Endothelial cell of umbilical vein (primary cell): ENCODE measurements around the gene STIM1. TPM values are rescaled to one million over a fixed set of nuclear protein-coding genes. Genes with fewer than 3 reads are reported as not detected.

Experiments
- BruUV-seq: library from RNA; stranded (reverse); fragments of 400-500 nt; replicated peaks from 2 replicates; lab custom pipeline; 2021; lab: Mats Ljungman, UMichigan
- CTCF ChIA-PET: fragments of 300-600, 350-600 bp; sonication (Branson Sonifier 250); formaldehyde crosslinking; loops from one replicate; lab custom pipeline; 2021; ENCODE audit warnings: antibody characterized with exemption, inconsistent platforms; lab: Charles Lee
- POLR2A ChIA-PET: fragments of 300-600, 350-600 bp; sonication (Branson Sonifier 250); formaldehyde crosslinking; loops from one replicate; lab custom pipeline; 2021; ENCODE audit warnings: antibody characterized with exemption, inconsistent platforms; lab: Charles Lee
- DNase-seq: peaks from one replicate; pipeline ENCODE4 v3.0.0-alpha.2; 2011; ENCODE audit warnings: low read depth, low spot score
- FAIRE-seq: peaks from 2 replicates; lab custom pipeline; 2011; peaks lifted over from hg19 to GRCh38; lab: Jason Lieb, UNC
- H2AFZ ChIP-seq: 2 replicates; pipeline ENCODE4 v1.6.0; 2012; ENCODE audit warnings: low read depth, low read length, control low read depth, inconsistent platforms
- H3K27ac ChIP-seq: 2 replicates; pipeline ENCODE4 v1.5.1; 2011; ENCODE audit warnings: low read depth, mild to moderate bottlenecking, control low read depth, low read length, moderate library complexity; ENCODE audit not compliant: insufficient read depth
- H3K27me3 ChIP-seq, 2 experiments: 2 replicates each; pipeline versions ENCODE4 v1.6.0 to v1.6.1; 2011; ENCODE audit warnings: low read length in 2 of 2, mixed read lengths in 1 of 2; ENCODE audit not compliant: control insufficient read depth in 2 of 2, insufficient read depth in 2 of 2
- H3K36me3 ChIP-seq, 2 experiments: 2 replicates in 1 of 2; 3 replicates in 1 of 2; pipeline ENCODE4 v1.5.1; 2011; ENCODE audit warnings: low read length in 2 of 2, mild to moderate bottlenecking in 1 of 2, moderate library complexity in 1 of 2; ENCODE audit not compliant: control insufficient read depth in 2 of 2, insufficient read depth in 2 of 2; ENCODE audit errors: extremely low read depth in 1 of 2
- H3K4me1 ChIP-seq: 3 replicates; pipeline ENCODE4 v1.5.1; 2011; ENCODE audit warnings: mild to moderate bottlenecking, low read length; ENCODE audit not compliant: control insufficient read depth, insufficient read depth; ENCODE audit errors: extremely low read depth
- H3K4me2 ChIP-seq: 2 replicates; pipeline ENCODE4 v1.6.1; 2011; ENCODE audit warnings: low read length, control low read depth, mixed read lengths; ENCODE audit not compliant: insufficient read depth
- H3K4me3 ChIP-seq, 3 experiments: fragments of 200-600 bp in 1 of 3; sonication (generic), shearing (Covaris generic) in 1 of 3; replicated peaks in 1 of 3; 2 replicates each; pipeline ENCODE4 v1.5.1; 2011 to 2016; ENCODE audit warnings: control low read depth in 3 of 3, low read length in 3 of 3, mild to moderate bottlenecking in 2 of 3, inconsistent platforms in 1 of 3, low read depth in 1 of 3, moderate library complexity in 1 of 3; ENCODE audit not compliant: insufficient read depth in 1 of 3
- H3K79me2 ChIP-seq: 2 replicates; pipeline ENCODE4 v1.6.0; 2012; ENCODE audit warnings: low read length, inconsistent platforms; ENCODE audit not compliant: control insufficient read depth, insufficient read depth
- H3K9ac ChIP-seq: replicated peaks from 2 replicates; pipeline ENCODE3; 2011; ENCODE audit warnings: low read length, control low read depth; ENCODE audit not compliant: insufficient read depth; ENCODE audit errors: extremely low read depth
- H3K9me1 ChIP-seq: replicated peaks from 3 replicates; pipeline ENCODE4 v1.6.0; 2011; ENCODE audit warnings: mild to moderate bottlenecking, low read length; ENCODE audit not compliant: control insufficient read depth, insufficient read depth; ENCODE audit errors: extremely low read depth
- H3K9me3 ChIP-seq: replicated peaks from 2 replicates; pipeline ENCODE4 v1.5.1; 2012; ENCODE audit warnings: low read length, inconsistent platforms; ENCODE audit not compliant: control insufficient read depth, insufficient read depth
- H4K20me1 ChIP-seq: replicated peaks from 2 replicates; pipeline ENCODE3; 2011; ENCODE audit warnings: mild to moderate bottlenecking, low read length; ENCODE audit not compliant: control insufficient read depth, insufficient read depth; ENCODE audit errors: extremely low read depth
- EZH2 ChIP-seq: IDR thresholded peaks from 2 replicates; pipeline ENCODE4 v1.6.1; 2012; ENCODE audit warnings: borderline replicate concordance, low read depth, mild to moderate bottlenecking, moderate library complexity, low read length, inconsistent platforms; ENCODE audit not compliant: severe bottlenecking
- FOS ChIP-seq: IDR thresholded peaks from 2 replicates; pipeline ENCODE4 v1.6.1; 2011; ENCODE audit warnings: mild to moderate bottlenecking, low read length, moderate library complexity, borderline replicate concordance; ENCODE audit not compliant: insufficient read depth
- MAX ChIP-seq: IDR thresholded peaks from 2 replicates; pipeline ENCODE4 v1.6.1; 2011; ENCODE audit not compliant: insufficient read depth, insufficient read length
- MYC ChIP-seq: IDR thresholded peaks from one replicate; pipeline ENCODE4 v1.6.1; 2011; ENCODE audit warnings: mild to moderate bottlenecking, low read depth, low read length
- dilution Hi-C: fragments of 300-500 bp; cut with MboI; formaldehyde crosslinking; loops from one replicate; pipeline ENCODE4 v1.15.0; 2019; ENCODE audit warnings: low sequenced_read_pairs; ENCODE audit not compliant: extremely low pct_ligation_motif_present
- intact Hi-C: fragments of 100-400 bp; cut with micrococcal nuclease; formaldehyde crosslinking; loops from one replicate; pipeline ENCODE4 v1.10.0; 2022
- polyA plus RNA-seq, 4 experiments: library from polyadenylated mRNA; depleted of rRNA in 3 of 4; stranded (reverse) in 3 of 4; unstranded in 1 of 4; fragments of >200 nt; gene quantifications; 2 replicates each; pipeline versions ENCODE4 v1.2.1 to v1.2.3, GENCODE V29; 2011 to 2012; ENCODE audit warnings: missing spikeins in 1 of 4
- total RNA-seq: library from RNA; stranded (reverse); gene quantifications from 2 replicates; pipeline ENCODE4 v1.2.3, GENCODE V29; 2021

The STIM1 gene
- total and polyA plus RNA-seq, 2 donors (not counting 3 experiments of a cell fraction or from before 2014, with no cell fraction given) = 32.7 to 33.4 TPM

GRCh38 chr11:3820971-3821370 lies 34.5 kb upstream of the STIM1 start:
- TF ChIP-seq FOS (no peak), MYC (no peak)
- BruUV-seq = no TSS peak
- Histone ChIP-seq H3K4me2 (no peak overlapping the region), H2AFZ (no peak overlapping the region), H3K27ac (no peak overlapping the region), H3K9me3 (no peaks in the 10 kb centered on the region), H3K9me1 (no peaks in the 10 kb centered on the region), H3K9ac (no peak overlapping the region), H3K4me1 (no peaks in the 10 kb centered on the region), H4K20me1 (no peaks in the 10 kb centered on the region), H3K4me3 (no peak overlapping the region), H3K27me3 (no peaks in the 10 kb centered on the region), H3K36me3 (peaks cover 2 to 4% of the 10 kb centered on the region in 2 experiments), H3K79me2 (no peaks in the 10 kb centered on the region)
- dilution Hi-C loops = no loop called here
- ChIA-PET CTCF (interaction anchor here (0.9 to 3.8 kb wide), 5 partner anchors 13 to 237 kb away, joined by 3 to 30 read pairs (median 5); partner anchors contain the start of genes PGAP2, RHOG and STIM1), POLR2A (no interaction called here)
- intact Hi-C loops = no loop called here
- DNase-seq (no peak), FAIRE-seq (no peak)

GRCh38 chr11:3822312-3822711 lies 33.2 kb upstream of the STIM1 start:
- no peaks in the 10 kb centered on the region for H3K4me1 ChIP-seq
- no peak overlapping the region for H2AFZ ChIP-seq
- H3K9me1 ChIP-seq = no peaks in the 10 kb centered on the region
- BruUV-seq = no TSS peak
- ChIA-PET POLR2A (no interaction called here), CTCF (interaction anchor here (2.1 to 2.9 kb wide), 2 partner anchors 14 to 20 kb away, joined by 14 to 17 read pairs; partner anchors contain the start of genes PGAP2 and RHOG)
- no peak overlapping the region for H3K4me2 ChIP-seq
- H3K27ac ChIP-seq = no peak overlapping the region
- dilution Hi-C loops = no loop called here
- TF ChIP-seq MYC (no peak), MAX (no peak), EZH2 (no peak)
- FAIRE-seq (no peak), DNase-seq (no peak)
- intact Hi-C loops = no loop called here
- H3K36me3 ChIP-seq = peaks cover 2 to 11% of the 10 kb centered on the region in 2 experiments
- no peaks in the 10 kb centered on the region for H4K20me1 ChIP-seq
- H3K79me2 ChIP-seq = no peaks in the 10 kb centered on the region
- H3K9me3 ChIP-seq = no peaks in the 10 kb centered on the region
- no peaks in the 10 kb centered on the region for H3K27me3 ChIP-seq
- H3K9ac ChIP-seq = no peak overlapping the region
- H3K4me3 ChIP-seq = no peak overlapping the region
